Neural cell (in vitro differentiated cells): ENCODE data around the gene ARL14EPL. TPM values are rescaled to one million over a fixed set of nuclear protein-coding genes. Genes with fewer than 3 reads are reported as not detected.

ENCODE experiments used
- H2AFZ ChIP-seq: fragments of 200-600, 300-800 bp; sonication (generic), shearing (Covaris generic); 2 replicates; pipeline ENCODE4 v1.6.0; 2014; ENCODE audit warnings: low read depth, mild to moderate bottlenecking, antibody characterized with exemption, low read length, moderate library complexity
- H3F3A ChIP-seq: fragments of 200-600 bp; shearing (Covaris generic); 2 replicates; pipeline ENCODE4 v1.6.1; 2016; ENCODE audit warnings: mild to moderate bottlenecking, moderate library complexity, mixed read lengths, antibody characterized with exemption, low read length; ENCODE audit not compliant: insufficient read depth, poor library complexity, severe bottlenecking
- H3K27ac ChIP-seq: fragments of 200-600, 300-800 bp; sonication (generic), shearing (Covaris generic); 2 replicates; pipeline ENCODE4 v1.5.1; 2014; ENCODE audit warnings: mild to moderate bottlenecking, low read length, moderate library complexity
- H3K27me3 ChIP-seq: fragments of 300-800, 200-600 bp; sonication (generic), shearing (Covaris generic); 2 replicates; pipeline ENCODE4 v1.6.0; 2014; ENCODE audit warnings: mild to moderate bottlenecking, low read depth, low read length, moderate library complexity; ENCODE audit not compliant: insufficient read depth
- H3K36me3 ChIP-seq: fragments of 300-800, 200-600 bp; sonication (generic), shearing (Covaris generic); 2 replicates; pipeline ENCODE4 v1.5.1; 2014; ENCODE audit warnings: mild to moderate bottlenecking, antibody characterized with exemption, low read length, moderate library complexity; ENCODE audit not compliant: insufficient read depth
- H3K4me2 ChIP-seq: fragments of 300-800, 200-600 bp; sonication (generic), shearing (Covaris generic); 2 replicates; pipeline ENCODE4 v1.6.0; 2014; ENCODE audit warnings: mild to moderate bottlenecking, low read length
- H3K4me3 ChIP-seq: fragments of 300-800, 200-600 bp; sonication (generic), shearing (Covaris generic); 2 replicates; pipeline ENCODE4 v1.5.1; 2014; ENCODE audit warnings: mild to moderate bottlenecking, low read length, moderate library complexity
- H3K79me2 ChIP-seq: fragments of 200-600 bp; shearing (Covaris generic); replicated peaks from 2 replicates; pipeline ENCODE4 v1.6.0; 2014; ENCODE audit warnings: mild to moderate bottlenecking, low read length, moderate library complexity; ENCODE audit not compliant: insufficient read depth
- H3K9ac ChIP-seq: fragments of 300-800, 200-600 bp; sonication (generic), shearing (Covaris generic); 2 replicates; pipeline ENCODE4 v1.6.1; 2016; ENCODE audit warnings: mild to moderate bottlenecking, low read length, mixed read lengths
- H3K9me2 ChIP-seq: fragments of 200-600 bp; shearing (Covaris generic); 2 replicates; pipeline ENCODE4 v1.6.1; 2016; ENCODE audit warnings: mild to moderate bottlenecking, low read length, mixed read lengths; ENCODE audit not compliant: insufficient read depth
- H3K9me3 ChIP-seq: fragments of 200-600, 300-800 bp; sonication (generic), shearing (Covaris generic); 2 replicates; pipeline ENCODE4 v1.6.1; 2016; ENCODE audit warnings: mild to moderate bottlenecking, mixed run types, low read length, moderate library complexity, mixed read lengths
- H4K20me1 ChIP-seq: fragments of 200-600 bp; shearing (Covaris generic); 2 replicates; pipeline ENCODE4 v1.6.1; 2016; ENCODE audit warnings: mild to moderate bottlenecking, mixed run types; ENCODE audit not compliant: insufficient read depth
- CTCF ChIP-seq: fragments of 450-650 bp; IDR thresholded peaks from 2 replicates; pipeline ENCODE4 v1.5.1; 2014; ENCODE audit warnings: antibody characterized with exemption, mild to moderate bottlenecking, moderate library complexity; ENCODE audit not compliant: poor library complexity, severe bottlenecking
- EP300 ChIP-seq: fragments of 450-650 bp; conservative IDR thresholded peaks from 2 replicates; pipeline ENCODE4 v1.6.1; 2014; ENCODE audit warnings: antibody characterized with exemption, mild to moderate bottlenecking, moderate library complexity; ENCODE audit not compliant: poor library complexity, severe bottlenecking
- EZH2 ChIP-seq: fragments of 200-600, 300-800 bp; shearing (Covaris generic), sonication (generic); IDR thresholded peaks from 2 replicates; pipeline ENCODE4 v1.6.1; 2014; ENCODE audit warnings: antibody characterized with exemption, low read length, borderline replicate concordance, mild to moderate bottlenecking; ENCODE audit not compliant: insufficient read depth, poor library complexity, severe bottlenecking
- MXI1 ChIP-seq: fragments of 450-650 bp; conservative IDR thresholded peaks from 2 replicates; pipeline ENCODE4 v1.6.1; 2014; ENCODE audit warnings: antibody characterized with exemption, mild to moderate bottlenecking; ENCODE audit not compliant: poor library complexity, severe bottlenecking
- POLR2AphosphoS5 ChIP-seq: IDR thresholded peaks from 2 replicates; pipeline ENCODE4 v1.6.1; 2012
- RAD21 ChIP-seq: fragments of 450-650 bp; conservative IDR thresholded peaks from 2 replicates; pipeline ENCODE4 v1.6.1; 2014; ENCODE audit warnings: antibody characterized with exemption, mild to moderate bottlenecking, moderate library complexity
- SMC3 ChIP-seq: fragments of 450-650 bp; conservative IDR thresholded peaks from 2 replicates; pipeline ENCODE4 v1.6.1; 2014; ENCODE audit warnings: antibody characterized with exemption, mild to moderate bottlenecking, moderate library complexity; ENCODE audit not compliant: poor library complexity
- TAF1 ChIP-seq: IDR thresholded peaks from 2 replicates; pipeline ENCODE4 v1.6.1; 2012; ENCODE audit warnings: low read depth
- polyA plus RNA-seq: library from polyadenylated mRNA; depleted of rRNA; stranded (reverse); fragments of >200 nt; gene quantifications from 2 replicates; pipeline ENCODE4 v1.2.3, GENCODE V29; 2014
- TF ChIP-seq, protein P1 (sequence below): IDR thresholded peaks from 2 replicates; pipeline ENCODE4 v1.6.1; 2012; ENCODE audit warnings: borderline replicate concordance

The ARL14EPL gene
- polyA plus RNA-seq, 1 donor from 2014 or later, result 0.24 TPM

DNA sequence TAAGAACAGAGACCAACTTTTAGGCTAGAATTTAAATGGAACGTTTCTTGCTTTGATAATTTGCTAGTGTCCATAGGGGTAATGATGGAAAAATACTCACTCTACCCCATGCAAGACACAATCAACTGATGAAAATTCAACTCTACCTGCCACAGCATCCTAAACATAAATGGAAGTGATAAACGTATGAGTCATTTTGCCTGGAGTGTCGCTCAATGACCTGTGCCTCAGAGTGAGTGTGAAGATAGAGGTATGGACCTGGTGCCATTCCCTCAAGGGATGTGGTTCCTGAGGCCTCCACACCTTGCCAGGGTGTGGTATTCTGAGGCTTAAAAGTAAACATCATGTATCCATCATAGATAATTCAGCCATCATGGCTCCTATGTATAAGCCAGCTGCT is 14.0 kb downstream of the ARL14EPL start:
- Histone ChIP-seq H3K4me2 (no peak overlapping the region), H3K27me3 (no peaks in the 10 kb centered on the region), H3K27ac (no peak overlapping the region)

DNA sequence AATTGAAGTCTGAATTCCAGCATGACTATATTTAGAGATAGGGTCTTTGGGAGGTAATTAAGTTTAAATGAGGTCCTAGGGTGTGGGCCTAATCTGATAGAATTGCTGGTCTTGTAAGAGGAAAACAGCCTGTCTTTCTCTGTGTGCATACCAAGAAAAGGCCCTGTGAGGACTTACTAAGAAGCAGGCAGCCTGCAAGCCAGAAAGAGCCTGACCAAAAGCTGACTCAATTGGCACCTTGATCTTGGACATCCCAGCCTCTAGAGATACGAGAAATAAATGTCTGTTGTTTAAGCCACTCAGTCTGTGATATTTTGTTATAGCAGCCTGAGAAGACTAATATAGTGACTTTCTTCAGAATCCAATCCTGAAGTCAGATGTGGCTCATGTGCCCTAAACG is 14.6 kb downstream of the ARL14EPL start:
- no peaks in the 10 kb centered on the region for H3K79me2 ChIP-seq
- no peak for TF ChIP-seq MXI1
- no peak for TF ChIP-seq POLR2AphosphoS5
- no peak for TF ChIP-seq SMC3
- TF ChIP-seq EZH2, result no peak

More for the DNA sequence above, 14.0 kb downstream of the ARL14EPL start:
- no peaks in the 10 kb centered on the region for H3K9me2 ChIP-seq
- H3F3A ChIP-seq, result no peaks in the 10 kb centered on the region
- H2AFZ ChIP-seq, result no peak overlapping the region
- H3K79me2 ChIP-seq, result no peaks in the 10 kb centered on the region
- no peak overlapping the region for H3K9ac ChIP-seq
- H4K20me1 ChIP-seq, result no peaks in the 10 kb centered on the region
- no peaks in the 10 kb centered on the region for H3K9me3 ChIP-seq
- TF ChIP-seq POLR2AphosphoS5 (no peak), RAD21 (no peak), EP300 (no peak), EZH2 (no peak), SMC3 (no peak), CTCF (no peak), TAF1 (no peak), MXI1 (no peak)
- TF ChIP-seq, protein P1, sequence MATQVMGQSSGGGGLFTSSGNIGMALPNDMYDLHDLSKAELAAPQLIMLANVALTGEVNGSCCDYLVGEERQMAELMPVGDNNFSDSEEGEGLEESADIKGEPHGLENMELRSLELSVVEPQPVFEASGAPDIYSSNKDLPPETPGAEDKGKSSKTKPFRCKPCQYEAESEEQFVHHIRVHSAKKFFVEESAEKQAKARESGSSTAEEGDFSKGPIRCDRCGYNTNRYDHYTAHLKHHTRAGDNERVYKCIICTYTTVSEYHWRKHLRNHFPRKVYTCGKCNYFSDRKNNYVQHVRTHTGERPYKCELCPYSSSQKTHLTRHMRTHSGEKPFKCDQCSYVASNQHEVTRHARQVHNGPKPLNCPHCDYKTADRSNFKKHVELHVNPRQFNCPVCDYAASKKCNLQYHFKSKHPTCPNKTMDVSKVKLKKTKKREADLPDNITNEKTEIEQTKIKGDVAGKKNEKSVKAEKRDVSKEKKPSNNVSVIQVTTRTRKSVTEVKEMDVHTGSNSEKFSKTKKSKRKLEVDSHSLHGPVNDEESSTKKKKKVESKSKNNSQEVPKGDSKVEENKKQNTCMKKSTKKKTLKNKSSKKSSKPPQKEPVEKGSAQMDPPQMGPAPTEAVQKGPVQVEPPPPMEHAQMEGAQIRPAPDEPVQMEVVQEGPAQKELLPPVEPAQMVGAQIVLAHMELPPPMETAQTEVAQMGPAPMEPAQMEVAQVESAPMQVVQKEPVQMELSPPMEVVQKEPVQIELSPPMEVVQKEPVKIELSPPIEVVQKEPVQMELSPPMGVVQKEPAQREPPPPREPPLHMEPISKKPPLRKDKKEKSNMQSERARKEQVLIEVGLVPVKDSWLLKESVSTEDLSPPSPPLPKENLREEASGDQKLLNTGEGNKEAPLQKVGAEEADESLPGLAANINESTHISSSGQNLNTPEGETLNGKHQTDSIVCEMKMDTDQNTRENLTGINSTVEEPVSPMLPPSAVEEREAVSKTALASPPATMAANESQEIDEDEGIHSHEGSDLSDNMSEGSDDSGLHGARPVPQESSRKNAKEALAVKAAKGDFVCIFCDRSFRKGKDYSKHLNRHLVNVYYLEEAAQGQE, result no peak
- no peaks in the 10 kb centered on the region for H3K36me3 ChIP-seq
- H3K4me3 ChIP-seq, result no peak overlapping the region

More for the DNA sequence above, 14.6 kb downstream of the ARL14EPL start:
- Histone ChIP-seq H3K4me3 (no peak overlapping the region), H4K20me1 (no peaks in the 10 kb centered on the region), H3F3A (no peaks in the 10 kb centered on the region), H2AFZ (no peak overlapping the region), H3K36me3 (no peaks in the 10 kb centered on the region), H3K4me2 (no peak overlapping the region), H3K27me3 (no peaks in the 10 kb centered on the region), H3K9ac (no peak overlapping the region), H3K27ac (no peak overlapping the region), H3K9me3 (no peaks in the 10 kb centered on the region), H3K9me2 (no peaks in the 10 kb centered on the region)
